HEK293 (cell line): ENCODE measurements around the gene SCYGR1.

Experiments used
- CTCF ChIA-PET: fragments of 350-600 bp; formaldehyde crosslinking; extraction: SDS; loops from one replicate; lab custom pipeline; 2021; ENCODE audit warnings: antibody characterized with exemption; lab: Yijun Ruan, JAX
- POLR2A ChIA-PET: fragments of 300-600 bp; formaldehyde crosslinking; extraction: SDS; loops from one replicate; lab custom pipeline; 2020; ENCODE audit warnings: antibody characterized with exemption, inconsistent platforms; lab: Yijun Ruan, JAX
- H3K27ac ChIP-seq: fragments of 200-500 bp; sonication (Bioruptor generic); 2 replicates; pipeline ENCODE4 v1.5.1; 2014; ENCODE audit warnings: low read depth, low read length, control low read depth, inconsistent platforms; ENCODE audit errors: extremely low read depth
- H3K36me3 ChIP-seq, 2 experiments: fragments of 200-500 bp in 1 of 2; sonication (Bioruptor generic) in 1 of 2; 1 replicate in 1 of 2; 2 replicates in 1 of 2; pipeline ENCODE4 v1.5.1; 2014 to 2017; ENCODE audit warnings: inconsistent platforms in 2 of 2, low read length in 2 of 2; ENCODE audit not compliant: control insufficient read depth in 2 of 2, insufficient read depth in 1 of 2
- H3K4me1 ChIP-seq: fragments of 200-500 bp; sonication (Bioruptor generic); 2 replicates; pipeline ENCODE4 v1.5.1; 2014; ENCODE audit warnings: mild to moderate bottlenecking, low read length, inconsistent platforms; ENCODE audit not compliant: control insufficient read depth, insufficient read depth
- H3K4me3 ChIP-seq: 2 replicates; pipeline ENCODE4 v1.5.1; 2011; ENCODE audit warnings: low read depth, mild to moderate bottlenecking, control low read depth, low read length, moderate library complexity
- H3K9me3 ChIP-seq: fragments of 200-500 bp; sonication (Bioruptor generic); 2 replicates; pipeline ENCODE4 v1.5.1; 2014; ENCODE audit warnings: low read depth, low read length, inconsistent platforms; ENCODE audit not compliant: control insufficient read depth, insufficient read depth
- EGR2 ChIP-seq: fragments of 450-650 bp; formaldehyde crosslinking; IDR thresholded peaks from 2 replicates; pipeline ENCODE4 v1.5.1; 2016; ENCODE audit warnings: low read depth, missing biosample characterization, missing genetic modification characterization
- GLI4 ChIP-seq: fragments of 450-650 bp; formaldehyde crosslinking; IDR thresholded peaks from 2 replicates; pipeline ENCODE4 v1.5.1; 2016; ENCODE audit warnings: missing biosample characterization, missing genetic modification characterization
- HOXD13 ChIP-seq: sonication (generic); formaldehyde crosslinking; IDR thresholded peaks from 2 replicates; pipeline ENCODE4 v1.8.0; 2022; ENCODE audit warnings: missing genetic modification reagents, borderline replicate concordance
- KLF10 ChIP-seq: fragments of 450-650 bp; IDR thresholded peaks from 2 replicates; pipeline ENCODE4 v1.5.1; 2018; ENCODE audit warnings: missing biosample characterization, mild to moderate bottlenecking, missing genetic modification characterization
- OVOL3 ChIP-seq: fragments of 450-650 bp; formaldehyde crosslinking; IDR thresholded peaks from 2 replicates; pipeline ENCODE4 v1.5.1; 2016; ENCODE audit warnings: missing biosample characterization, missing genetic modification characterization
- RBAK ChIP-seq: fragments of 450-650 bp; formaldehyde crosslinking; IDR thresholded peaks from 2 replicates; pipeline ENCODE4 v1.5.1; 2016; ENCODE audit warnings: missing biosample characterization, missing genetic modification characterization
- ZBTB26 ChIP-seq: fragments of 450-650 bp; formaldehyde crosslinking; optimal IDR thresholded peaks from 2 replicates; pipeline ENCODE3; 2016; ENCODE audit warnings: missing biosample characterization, mild to moderate bottlenecking, missing genetic modification characterization
- ZBTB7A ChIP-seq: fragments of 450-650 bp; formaldehyde crosslinking; IDR thresholded peaks from 2 replicates; pipeline ENCODE4 v1.5.1; 2016; ENCODE audit warnings: low read depth, missing biosample characterization, missing genetic modification characterization
- ZFHX2 ChIP-seq: fragments of 450-650 bp; formaldehyde crosslinking; conservative IDR thresholded peaks from 2 replicates; pipeline ENCODE4 v1.5.1; 2016; ENCODE audit warnings: missing biosample characterization, missing genetic modification characterization
- ZFP3 ChIP-seq: fragments of 450-650 bp; formaldehyde crosslinking; IDR thresholded peaks from 2 replicates; pipeline ENCODE4 v1.5.1; 2016; ENCODE audit warnings: low read depth, missing biosample characterization, missing genetic modification characterization
- ZNF114 ChIP-seq: fragments of 450-650 bp; formaldehyde crosslinking; IDR thresholded peaks from 2 replicates; pipeline ENCODE4 v1.5.0; 2017; ENCODE audit warnings: missing biosample characterization, missing genetic modification characterization
- ZNF174 ChIP-seq: fragments of 450-650 bp; formaldehyde crosslinking; IDR thresholded peaks from 2 replicates; pipeline ENCODE4 v1.5.0; 2017; ENCODE audit warnings: missing biosample characterization, mild to moderate bottlenecking, missing genetic modification characterization
- ZNF341 ChIP-seq: fragments of 450-650 bp; formaldehyde crosslinking; IDR thresholded peaks from 2 replicates; pipeline ENCODE4; 2016; ENCODE audit warnings: low read depth, missing biosample characterization, missing genetic modification characterization
- ZNF362 ChIP-seq: fragments of 450-650 bp; formaldehyde crosslinking; IDR thresholded peaks from 2 replicates; pipeline ENCODE4 v1.5.1; 2016; ENCODE audit warnings: missing biosample characterization, missing genetic modification characterization
- ZNF37A ChIP-seq: fragments of 450-650 bp; IDR thresholded peaks from 2 replicates; pipeline ENCODE4 v1.5.1; 2018; ENCODE audit warnings: missing biosample characterization, missing genetic modification characterization
- ZNF398 ChIP-seq: fragments of 450-650 bp; formaldehyde crosslinking; IDR thresholded peaks from 2 replicates; pipeline ENCODE4 v1.5.1; 2017; ENCODE audit warnings: missing biosample characterization, missing genetic modification characterization
- ZNF48 ChIP-seq: fragments of 450-650 bp; formaldehyde crosslinking; IDR thresholded peaks from 2 replicates; pipeline ENCODE4 v1.5.1; 2016; ENCODE audit warnings: missing biosample characterization, missing genetic modification characterization
- ZNF513 ChIP-seq: fragments of 450-650 bp; IDR thresholded peaks from 2 replicates; pipeline ENCODE4 v1.5.1; 2018; ENCODE audit warnings: missing biosample characterization, missing genetic modification characterization
- ZNF558 ChIP-seq: fragments of 450-650 bp; formaldehyde crosslinking; IDR thresholded peaks from 2 replicates; pipeline ENCODE4 v1.5.1; 2016; ENCODE audit warnings: missing biosample characterization, missing genetic modification characterization
- ZNF585B ChIP-seq: fragments of 450-650 bp; formaldehyde crosslinking; IDR thresholded peaks from 2 replicates; pipeline ENCODE4 v1.5.1; 2016; ENCODE audit warnings: missing biosample characterization, missing genetic modification characterization
- ZNF596 ChIP-seq: fragments of 450-650 bp; IDR thresholded peaks from 2 replicates; pipeline ENCODE4 v1.5.0; 2018; ENCODE audit warnings: missing biosample characterization, mild to moderate bottlenecking, missing genetic modification characterization, moderate library complexity
- ZNF623 ChIP-seq: fragments of 450-650 bp; formaldehyde crosslinking; IDR thresholded peaks from 2 replicates; pipeline ENCODE4 v1.5.1; 2016; ENCODE audit warnings: missing biosample characterization, missing genetic modification characterization
- ZNF701 ChIP-seq: fragments of 450-650 bp; formaldehyde crosslinking; IDR thresholded peaks from 2 replicates; pipeline ENCODE4 v1.5.1; 2016; ENCODE audit warnings: missing biosample characterization, missing genetic modification characterization
- ZNF707 ChIP-seq: fragments of 450-650 bp; formaldehyde crosslinking; IDR thresholded peaks from 2 replicates; pipeline ENCODE4 v1.5.1; 2016; ENCODE audit warnings: missing biosample characterization, missing genetic modification characterization
- ZNF768 ChIP-seq: fragments of 450-650 bp; formaldehyde crosslinking; IDR thresholded peaks from 2 replicates; pipeline ENCODE4 v1.5.1; 2018; ENCODE audit warnings: missing biosample characterization, mild to moderate bottlenecking, missing genetic modification characterization
- ZNF785 ChIP-seq: fragments of 450-650 bp; formaldehyde crosslinking; IDR thresholded peaks from 2 replicates; pipeline ENCODE4 v1.5.1; 2016; ENCODE audit warnings: missing biosample characterization, missing genetic modification characterization
- ZNF791 ChIP-seq: fragments of 450-650 bp; formaldehyde crosslinking; IDR thresholded peaks from 2 replicates; pipeline ENCODE4 v1.5.1; 2016; ENCODE audit warnings: missing biosample characterization, missing genetic modification characterization
- ZSCAN16 ChIP-seq: fragments of 450-650 bp; formaldehyde crosslinking; IDR thresholded peaks from 2 replicates; pipeline ENCODE4 v1.5.1; 2016; ENCODE audit warnings: missing biosample characterization, missing genetic modification characterization
- ZSCAN23 ChIP-seq: fragments of 450-650 bp; formaldehyde crosslinking; IDR thresholded peaks from 2 replicates; pipeline ENCODE4 v1.5.1; 2016; ENCODE audit warnings: missing biosample characterization, missing genetic modification characterization
- ZSCAN30 ChIP-seq: fragments of 450-650 bp; IDR thresholded peaks from 2 replicates; pipeline ENCODE4 v1.5.1; 2018; ENCODE audit warnings: missing biosample characterization, mild to moderate bottlenecking, missing genetic modification characterization, moderate library complexity

Gene SCYGR1

GRCh38 chr2:227394401-227394800, 6.7 kb upstream of the SCYGR1 start:
- Histone ChIP-seq H3K4me1 (no peaks in the 10 kb centered on the region), H3K27ac (no peak overlapping the region), H3K36me3 (no peaks in the 10 kb centered on the region)
- no peak for TF ChIP-seq ZNF362
- no peak for TF ChIP-seq ZNF768 (tag by site-specific recombination)
- no peak for TF ChIP-seq ZNF707
- no peak for TF ChIP-seq ZNF623 (tag by site-specific recombination)
- no peak for TF ChIP-seq ZNF48 (tag by site-specific recombination)
- no peak for TF ChIP-seq ZSCAN23
- TF ChIP-seq ZNF791 (tag by site-specific recombination) = no peak
- no peak for TF ChIP-seq KLF10 (tag by site-specific recombination)
- TF ChIP-seq ZFHX2 (tag by site-specific recombination) = no peak
- TF ChIP-seq, all 188 proteins: peak for 0
- ChIA-PET POLR2A (no interaction called here), CTCF (interaction anchor here (0.7 kb wide), 1 partner anchor 411 kb away, joined by 3 read pairs; no protein-coding TSS in a partner anchor)
- no peak overlapping the region for H3K4me3 ChIP-seq
- H3K9me3 ChIP-seq = no peaks in the 10 kb centered on the region

GRCh38 chr2:227390468-227391256, 2.9 kb upstream of the SCYGR1 start:
- Histone ChIP-seq H3K9me3 (no peaks in the 10 kb centered on the region), H3K4me3 (no peak overlapping the region), H3K4me1 (no peaks in the 10 kb centered on the region), H3K27ac (no peak overlapping the region), H3K36me3 (no peaks in the 10 kb centered on the region)
- ChIA-PET CTCF (interaction anchor here (0.7 kb wide), 1 partner anchor 26 kb away, joined by 3 read pairs; no protein-coding TSS in a partner anchor), POLR2A (no interaction called here)
- TF ChIP-seq ZBTB26 (tag by site-specific recombination) (no peak), ZNF701 (tag by site-specific recombination) (no peak), ZNF785 (tag by site-specific recombination) (no peak), EGR2 (tag by site-specific recombination) (no peak), RBAK (tag by site-specific recombination) (no peak), HOXD13 (CRISPR knock-in tag) (no peak), ZNF174 (tag by site-specific recombination) (no peak), ZBTB7A (no peak), ZSCAN16 (tag by site-specific recombination) (no peak), GLI4 (tag by site-specific recombination) (no peak), ZFP3 (no peak)

- H3K27ac ChIP-seq = no peak overlapping the region
- TF ChIP-seq ZNF114 (tag by site-specific recombination) = no peak
- TF ChIP-seq ZSCAN30 (tag by site-specific recombination) = no peak
- no peak for TF ChIP-seq OVOL3 (tag by site-specific recombination)
- TF ChIP-seq ZNF585B (tag by site-specific recombination) = no peak
- TF ChIP-seq ZNF513 (tag by site-specific recombination) = no peak
- no peak for TF ChIP-seq ZNF341 (tag by site-specific recombination)
- no peak for TF ChIP-seq ZNF37A (tag by site-specific recombination)
- no peak for TF ChIP-seq ZNF558 (tag by site-specific recombination)
- TF ChIP-seq ZNF398 (tag by site-specific recombination) = no peak
- TF ChIP-seq ZNF596 (tag by site-specific recombination) = no peak
Observed at GRCh38 chr2:227389661-227390060, 1.9 kb upstream of the SCYGR1 start.

More at GRCh38 chr2:227389661-227390060, 1.9 kb upstream of the SCYGR1 start:
- Histone ChIP-seq H3K9me3 (no peaks in the 10 kb centered on the region), H3K36me3 (no peaks in the 10 kb centered on the region), H3K4me1 (no peaks in the 10 kb centered on the region), H3K4me3 (no peak overlapping the region)
- ChIA-PET CTCF (no interaction called here), POLR2A (no interaction called here)
